HG02870 (cell line): ENCODE data around the gene MT2A.
"Not testable (repeated sequence)": the region's sequence is repeated elsewhere in the genome, so short reads cannot be mapped to it uniquely, and the experiment has no call there.

ENCODE experiments used
- ATAC-seq: cut with Tn5 transposase; IDR thresholded peaks from one replicate; pipeline ENCODE4 v1.9.1; 2021; ENCODE audit warnings: mild to moderate bottlenecking, moderate library complexity; ENCODE audit not compliant: unreplicated experiment

MT2A gene

GRCh38 chr16:56608043-56608875 lies at the start of gene MT2A:
Gene MT2A, plus strand, starts transcription at chr16:56608584. Its CDS starts 72 bp downstream, at chr16:56608656.
- ATAC-seq = peak; percentile 88

DNA sequence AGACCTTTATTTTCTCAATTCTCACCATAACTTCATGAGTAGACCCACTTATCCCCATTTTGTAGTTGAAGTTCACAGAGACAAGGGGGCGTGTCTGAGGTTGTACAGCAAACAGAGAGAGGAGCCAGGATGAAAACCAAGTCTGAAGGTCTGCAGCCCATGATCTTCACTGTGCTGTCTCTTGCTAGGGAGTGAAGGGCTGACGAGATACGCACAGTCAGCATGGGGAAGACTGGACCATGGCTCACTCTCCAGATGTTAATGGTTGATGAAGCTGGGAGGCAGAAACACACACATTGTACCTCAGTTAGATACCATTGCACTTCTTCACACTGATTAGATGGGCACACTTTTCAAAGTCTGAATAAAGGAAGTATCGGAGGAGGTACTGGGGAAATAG lies 49.3 kb upstream of the MT2A start:
- no peak for ATAC-seq

DNA sequence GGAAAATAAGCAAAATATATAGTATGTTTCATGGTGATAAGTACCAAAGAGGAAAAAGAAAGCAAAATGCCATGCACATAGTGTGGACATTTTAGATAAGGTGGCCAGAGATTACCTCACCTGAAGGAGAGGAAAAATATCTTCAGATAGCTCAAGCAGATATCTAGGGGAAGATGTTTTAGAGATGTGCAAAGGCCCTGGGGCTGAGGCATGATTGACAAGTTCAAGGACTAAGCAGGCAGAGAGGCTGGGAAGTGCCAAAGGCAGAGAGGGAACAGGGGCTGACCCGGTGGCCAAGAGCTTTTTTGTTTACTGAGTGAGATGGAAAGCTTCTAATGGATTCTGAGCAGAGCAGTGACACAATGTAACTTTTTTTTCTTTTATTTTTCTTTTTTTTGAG lies 47.9 kb upstream of the MT2A start:
- no peak for ATAC-seq

GRCh38 chr16:56561126-56561525 lies 47.3 kb upstream of the MT2A start:
- ATAC-seq = no peak

DNA sequence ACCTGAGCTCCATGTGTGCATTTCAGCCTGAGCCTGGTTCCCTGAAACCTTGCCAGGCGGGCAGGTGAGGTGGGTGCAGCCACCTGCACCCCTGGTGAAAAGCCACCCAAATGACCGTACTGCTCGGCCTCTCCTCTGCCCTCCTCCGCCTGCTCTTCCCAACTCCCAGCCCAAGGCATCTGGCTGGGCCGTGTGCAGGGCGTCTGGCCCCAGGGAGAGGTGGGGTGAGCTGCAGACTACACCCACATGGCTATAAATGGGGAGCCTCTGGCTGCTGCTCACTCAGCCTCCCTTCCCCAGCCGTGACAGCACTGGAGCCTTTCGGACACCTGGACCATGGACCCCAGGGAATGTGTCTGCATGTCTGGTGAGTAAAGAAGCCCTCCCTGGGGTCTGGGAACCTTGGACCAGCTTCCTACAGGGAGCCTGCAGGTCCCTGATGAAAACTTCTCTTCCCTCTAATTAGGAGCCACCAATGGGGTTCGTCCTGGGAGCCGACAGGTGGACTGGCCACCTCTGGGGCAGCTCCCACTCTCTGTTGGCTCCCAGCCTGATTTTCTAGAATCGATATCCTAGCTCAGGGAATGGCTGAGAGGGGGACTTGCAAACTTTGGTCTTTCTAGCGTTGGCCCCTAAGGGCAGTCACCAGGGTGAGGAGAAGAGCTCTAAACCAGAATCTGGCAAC lies 43.4 kb upstream of the MT2A start, which contains the start of gene MT4:
TSS of gene MT4 (plus strand) at position 281 of the 685 bp plus-strand sequence. CDS start at position 337, 56 bp downstream.
- ATAC-seq = no peak

- no peak for ATAC-seq
Observed at GRCh38 chr16:56569971-56570370, 38.4 kb upstream of the MT2A start.

- ATAC-seq = no peak
Observed at GRCh38 chr16:56571525-56571924, 36.9 kb upstream of the MT2A start.

DNA sequence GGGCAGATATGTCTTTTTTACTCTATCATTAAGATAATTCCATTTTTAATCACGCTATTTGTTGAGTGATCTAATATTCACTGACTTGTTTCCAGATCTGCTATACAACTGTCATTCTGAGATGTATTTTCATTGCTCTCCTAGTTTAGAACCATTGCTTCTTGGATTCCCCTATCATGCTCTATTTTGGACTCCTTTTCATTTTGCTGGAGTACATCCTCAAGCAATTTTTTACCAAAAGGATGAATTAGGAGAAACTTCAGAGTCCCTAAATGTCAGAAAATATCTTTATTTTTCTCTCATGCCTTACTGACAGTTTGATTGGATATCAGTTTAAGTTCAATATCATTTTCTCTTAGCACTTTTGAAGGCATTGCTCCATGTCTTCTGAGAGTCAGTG lies 33.8 kb upstream of the MT2A start:
- ATAC-seq = no peak

DNA sequence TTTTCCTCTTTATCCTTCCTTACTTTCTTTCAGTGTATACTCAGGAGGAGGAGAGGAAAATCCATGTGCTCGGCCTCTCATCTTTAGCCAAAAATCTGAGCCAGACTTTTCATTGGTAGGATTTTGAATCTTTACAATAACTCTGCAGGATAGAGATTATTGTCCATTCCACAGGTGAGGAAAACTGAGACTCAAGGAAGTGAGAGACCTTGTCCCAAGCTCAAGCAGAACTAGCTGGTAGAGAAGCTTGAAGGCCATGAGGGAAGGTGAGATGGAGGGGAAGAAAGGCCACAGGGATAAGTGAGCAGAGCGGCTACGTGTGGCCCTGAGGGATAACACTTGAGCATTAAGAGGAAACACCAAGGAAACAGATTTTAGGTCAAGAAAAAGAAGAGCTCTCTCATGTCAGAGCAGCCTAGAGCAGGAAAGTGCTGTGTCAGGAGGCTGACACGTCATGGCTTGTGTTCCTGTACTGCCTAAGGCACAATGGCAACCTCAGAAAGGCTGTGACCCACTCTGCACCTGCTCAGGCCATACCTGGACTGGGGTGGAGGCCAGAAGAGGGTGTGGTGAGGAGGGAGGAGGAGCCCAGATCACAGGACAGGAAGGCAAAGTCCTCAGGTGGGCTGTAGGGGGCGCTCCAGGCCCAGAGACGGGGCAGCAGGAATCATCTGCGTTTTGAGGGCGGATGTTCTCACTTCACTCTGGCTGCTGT lies 31.6 kb upstream of the MT2A start:
- peak; percentile 83 for ATAC-seq

GRCh38 chr16:56577300-56577625 lies 31.1 kb upstream of the MT2A start:
- ATAC-seq = no peak

DNA sequence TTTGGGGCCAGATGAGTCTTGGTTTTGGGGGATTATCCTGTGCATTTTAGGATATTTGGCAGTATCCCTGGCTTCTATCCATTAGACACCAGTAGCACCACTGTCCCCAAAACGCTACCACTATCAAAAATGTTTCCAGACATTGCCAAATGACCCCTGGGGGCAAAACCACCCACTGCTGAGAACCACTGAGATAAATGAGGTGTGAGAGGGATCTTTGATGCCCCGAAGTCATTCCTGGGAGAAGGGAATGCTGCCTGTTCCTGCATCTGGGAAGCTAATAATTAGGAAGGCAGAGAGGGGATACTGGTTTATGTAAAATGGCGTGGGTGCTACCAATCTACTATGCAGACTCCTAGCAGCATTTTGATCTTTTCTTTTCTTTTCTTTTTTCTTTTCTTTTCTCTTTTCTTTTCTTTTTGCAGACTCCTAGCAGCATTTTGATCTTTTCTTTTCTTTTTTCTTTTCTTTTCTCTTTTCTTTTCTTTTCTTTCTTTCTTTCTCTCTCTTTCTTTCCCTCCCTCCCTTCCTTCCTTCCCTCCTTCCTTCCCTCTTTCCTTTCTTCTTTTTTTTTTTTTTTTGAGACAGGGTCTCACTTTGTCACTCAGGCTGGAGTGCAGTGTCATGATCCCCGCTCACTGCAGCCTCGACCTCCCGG lies 27.9 kb upstream of the MT2A start:
- ATAC-seq = no peak

DNA sequence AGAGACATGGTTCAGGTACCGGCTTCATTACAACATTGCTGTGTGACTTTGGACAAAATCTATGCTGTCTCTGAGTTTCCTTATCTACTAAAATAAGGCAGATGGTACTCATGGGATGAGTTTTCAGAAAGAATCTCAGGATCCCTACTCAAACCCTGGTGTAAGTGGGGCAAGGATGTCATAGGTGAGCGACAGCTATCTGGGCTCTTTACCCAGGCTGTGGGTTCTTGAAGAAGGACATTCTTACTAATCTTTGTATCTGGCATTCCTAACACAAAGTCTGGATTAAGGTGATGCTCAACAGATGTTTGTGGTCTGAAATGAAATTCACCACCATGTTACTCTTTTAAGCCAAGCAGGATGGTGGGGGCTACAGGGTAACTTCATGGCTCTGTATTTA lies 25.5 kb upstream of the MT2A start:
- not testable (repeated sequence) for ATAC-seq

DNA sequence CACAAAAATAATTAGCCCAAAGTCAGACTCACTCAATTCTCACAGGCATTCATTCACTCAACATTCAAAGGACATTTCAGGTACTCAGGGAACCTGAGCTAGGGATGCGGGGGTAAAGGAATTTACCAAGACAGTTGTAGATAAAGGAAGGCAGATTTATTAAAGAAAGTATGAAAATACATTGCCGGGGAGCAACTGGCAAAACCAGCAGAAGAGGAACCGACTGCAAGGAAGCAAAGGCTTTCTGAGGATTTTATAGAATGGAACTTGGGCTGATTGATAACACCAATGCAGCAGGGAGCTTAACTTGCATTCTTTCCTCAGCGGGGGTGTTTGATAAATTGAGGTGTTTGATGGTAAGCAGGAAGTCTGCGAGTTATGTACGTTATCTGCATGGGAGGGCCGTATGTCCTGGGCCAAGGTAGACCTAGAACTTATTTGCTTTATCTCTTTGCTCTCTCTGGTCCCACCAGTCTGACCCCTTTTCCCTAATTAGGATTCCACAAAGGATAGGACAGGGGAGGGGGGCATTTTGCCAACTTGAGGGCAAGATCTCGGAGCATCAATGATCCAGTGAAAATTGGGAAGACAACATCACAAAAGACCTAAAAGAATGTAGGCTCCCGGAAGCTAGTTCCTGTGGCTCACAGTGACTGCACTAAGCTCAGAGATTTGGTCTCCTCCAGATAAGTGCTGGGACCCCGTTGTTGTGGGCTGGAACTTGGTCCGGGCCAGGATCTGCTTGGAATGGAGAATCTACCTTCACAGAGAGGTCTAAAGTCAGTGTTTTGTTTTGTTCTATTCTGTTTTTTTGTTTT lies 24.8 kb upstream of the MT2A start:
- ATAC-seq = no peak

DNA sequence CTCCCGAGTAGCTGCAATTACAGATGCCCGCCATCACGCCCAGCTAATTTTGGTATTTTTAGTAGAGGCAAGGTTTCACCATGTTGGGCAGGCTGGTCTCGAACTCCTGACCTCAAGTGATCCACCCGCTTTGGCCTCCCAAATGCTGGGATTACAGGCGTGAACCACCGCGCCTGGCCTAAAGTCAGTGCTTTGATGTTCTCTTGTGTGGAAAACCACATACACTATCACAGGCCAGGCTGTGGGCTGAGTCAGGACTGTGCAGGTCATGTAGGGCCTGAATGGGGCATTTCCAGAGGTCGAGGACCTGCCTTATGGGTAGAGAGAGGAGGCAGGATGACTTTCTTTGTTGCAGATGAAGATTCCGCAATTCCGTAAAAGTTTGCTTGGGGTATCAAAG lies 24.1 kb upstream of the MT2A start:
- no peak for ATAC-seq

DNA sequence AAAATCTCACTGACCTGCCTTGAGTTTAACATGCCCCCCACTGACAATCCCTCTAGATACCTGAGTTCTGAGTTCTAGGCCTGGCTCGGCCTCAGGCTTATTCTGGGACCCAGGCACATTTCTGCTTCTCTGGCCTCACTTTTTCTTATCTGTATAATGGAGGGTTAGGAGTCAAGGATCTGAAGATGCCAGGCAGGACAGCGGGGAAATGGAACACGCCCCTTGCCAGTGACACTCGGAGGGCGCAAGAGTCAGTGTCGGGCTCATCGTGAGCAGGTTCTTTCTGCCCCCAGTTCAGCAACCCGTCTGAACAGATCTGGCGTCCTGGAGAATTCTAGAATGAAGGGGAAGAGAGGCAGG lies 19.6 kb upstream of the MT2A start:
- no peak for ATAC-seq

DNA sequence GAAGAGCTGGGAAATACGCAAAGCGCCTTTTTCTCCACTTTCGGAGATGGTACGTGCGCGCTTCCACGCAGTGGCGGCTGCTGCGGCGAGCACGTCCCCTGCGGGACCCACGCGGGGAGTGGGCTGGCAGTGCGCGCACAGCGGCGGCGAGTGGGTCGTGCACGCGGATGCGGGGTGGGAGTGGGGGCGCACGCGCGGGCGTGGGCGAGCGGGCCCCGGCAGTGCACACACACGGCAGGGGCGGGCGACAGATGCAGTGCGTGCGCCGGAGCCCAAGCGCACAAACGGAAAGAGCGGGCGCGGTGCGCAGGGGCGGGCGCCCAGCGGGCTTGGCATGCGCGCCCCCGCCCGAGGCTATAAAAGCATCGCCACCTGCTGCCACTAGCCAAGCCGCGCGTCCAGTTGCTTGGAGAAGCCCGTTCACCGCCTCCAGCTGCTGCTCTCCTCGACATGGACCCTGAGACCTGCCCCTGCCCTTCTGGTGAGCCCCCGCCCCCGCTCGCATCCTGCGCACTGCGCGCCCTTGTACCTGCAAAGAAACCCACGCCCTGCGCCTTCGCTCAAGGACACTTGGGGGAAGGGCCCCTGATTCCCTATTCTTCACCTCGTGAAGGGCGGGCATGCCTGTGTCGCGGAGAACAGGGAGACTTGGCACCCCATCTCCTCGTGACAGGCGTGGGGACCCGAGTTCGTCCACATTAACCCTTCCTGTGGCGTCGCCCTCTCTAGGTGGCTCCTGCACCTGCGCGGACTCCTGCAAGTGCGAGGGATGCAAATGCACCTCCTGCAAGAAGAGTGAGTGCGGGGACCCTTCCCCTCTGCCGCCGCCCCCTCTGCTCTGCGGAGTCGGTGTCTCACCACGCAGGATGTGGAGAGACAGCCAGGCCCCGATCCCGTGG lies 19.0 kb upstream of the MT2A start, which contains the start of gene MT3:
TSS of gene MT3 (plus strand) at position 388 of the 899 bp plus-strand sequence. CDS start at position 451, 63 bp downstream.
- ATAC-seq = no peak

DNA sequence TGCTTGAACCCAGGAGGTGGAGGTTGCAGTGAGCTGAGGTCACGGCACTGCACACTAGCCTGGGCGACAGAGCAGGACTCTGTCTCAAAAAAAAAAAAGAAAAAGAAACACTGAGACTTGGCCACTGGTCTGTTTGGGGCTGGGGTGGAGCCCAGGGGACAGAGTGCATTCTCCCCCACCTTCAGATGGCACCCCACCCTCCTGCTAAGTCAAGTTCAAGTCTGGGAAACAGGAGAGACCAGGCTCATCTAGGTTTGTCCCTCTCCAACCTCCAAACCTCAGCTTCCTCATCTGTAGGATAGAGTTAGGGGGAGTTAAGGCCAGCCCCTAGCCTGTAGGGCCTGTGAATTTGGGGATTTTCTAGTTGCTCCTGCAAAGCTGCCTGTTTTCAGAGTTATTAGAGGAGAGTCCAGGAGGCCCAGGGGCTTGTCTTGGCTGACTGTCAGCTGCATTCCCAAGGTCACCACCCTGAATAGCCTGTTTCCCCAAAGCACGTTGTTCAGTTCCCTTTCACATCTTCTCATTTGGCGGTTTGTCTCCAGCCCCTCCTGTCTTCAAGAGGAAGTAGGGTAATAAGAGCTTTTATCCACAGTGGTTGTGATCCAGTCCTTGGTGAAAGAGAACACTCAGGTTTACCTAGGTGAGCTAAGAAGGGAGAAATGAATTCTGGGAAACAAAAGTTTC lies 16.9 kb upstream of the MT2A start:
- no peak for ATAC-seq

DNA sequence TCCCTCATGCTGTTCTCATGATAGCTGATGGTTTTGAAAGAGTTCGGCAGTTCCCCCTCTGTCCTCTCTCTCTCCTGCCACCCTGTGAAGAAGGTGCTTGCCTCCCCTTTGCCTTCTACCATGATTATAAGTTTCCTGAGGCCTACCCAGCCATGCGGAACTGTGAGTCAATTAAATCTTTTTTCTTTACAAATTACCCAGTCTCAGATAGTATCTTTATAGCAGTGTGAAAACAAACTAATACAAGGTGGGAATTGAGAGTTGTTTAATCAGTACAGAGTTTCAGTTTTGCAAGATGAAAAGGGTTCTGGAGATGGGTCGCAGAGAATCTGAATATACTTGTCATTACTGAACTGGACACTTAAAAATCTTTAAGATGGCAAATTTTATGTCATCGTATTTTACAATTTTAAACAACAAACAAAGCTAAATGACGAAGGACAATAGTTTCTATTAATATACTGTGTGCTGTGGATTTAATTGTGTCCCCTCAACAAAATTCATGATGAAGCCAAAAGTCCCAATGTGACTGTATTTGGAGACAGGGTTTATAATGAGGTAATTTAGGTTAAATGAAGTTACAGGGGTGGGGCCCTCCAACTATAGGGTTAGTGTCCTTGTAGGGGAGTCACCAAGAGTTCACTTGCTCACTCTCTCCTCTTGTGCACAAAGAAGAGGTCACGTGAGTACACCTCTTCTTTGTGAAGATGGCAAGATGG lies 14.7 kb upstream of the MT2A start:
- no peak for ATAC-seq
